ENCODE results near the gene NDRG3. TPM values are rescaled to one million over a fixed set of nuclear protein-coding genes. Genes with fewer than 3 reads are reported as not detected.

The NDRG3 gene
- total and polyA plus RNA-seq, 8 donors: 7.0 to 16.9 (median 9.1) TPM

DNA sequence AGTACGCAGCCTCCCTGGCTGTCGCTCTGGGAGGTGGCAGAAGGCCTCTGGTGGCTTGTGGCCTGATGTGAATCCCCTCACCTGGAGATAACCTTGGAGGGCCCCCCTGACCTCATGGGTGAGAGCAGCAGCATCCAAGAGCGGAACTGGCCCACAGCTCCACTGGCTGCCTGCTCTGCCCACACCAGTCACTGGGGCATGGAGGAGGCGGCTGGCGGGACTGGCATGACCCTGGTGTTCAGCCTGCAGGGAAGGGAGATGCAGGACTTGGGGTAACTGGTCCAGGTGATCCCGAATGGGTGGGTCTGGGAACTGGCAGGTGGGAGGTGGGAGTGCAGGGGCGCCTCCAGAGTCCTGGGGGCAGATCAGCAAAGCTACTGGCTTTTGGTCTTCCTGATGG is 38.2 kb upstream of the NDRG3 start:
- 94 to 95% methylated on average over 7 of the region's 7 CpGs for WGBS, 2 donors
- H3K9me3 ChIP-seq: no peaks in the 10 kb centered on the region
- no peak for FAIRE-seq
- intact Hi-C loops (cut with DNase I): no loop called here
- DNase-seq: no peak
- H3K27me3 ChIP-seq: no peaks in the 10 kb centered on the region
- H3K36me3 ChIP-seq: peaks cover 0 to 5% (median 0%) of the 10 kb centered on the region in 3 donors
- no peak overlapping the region for H3K27ac ChIP-seq
- no peaks in the 10 kb centered on the region for H3K4me1 ChIP-seq
- ATAC-seq: no peak
- TF ChIP-seq, protein P1, sequence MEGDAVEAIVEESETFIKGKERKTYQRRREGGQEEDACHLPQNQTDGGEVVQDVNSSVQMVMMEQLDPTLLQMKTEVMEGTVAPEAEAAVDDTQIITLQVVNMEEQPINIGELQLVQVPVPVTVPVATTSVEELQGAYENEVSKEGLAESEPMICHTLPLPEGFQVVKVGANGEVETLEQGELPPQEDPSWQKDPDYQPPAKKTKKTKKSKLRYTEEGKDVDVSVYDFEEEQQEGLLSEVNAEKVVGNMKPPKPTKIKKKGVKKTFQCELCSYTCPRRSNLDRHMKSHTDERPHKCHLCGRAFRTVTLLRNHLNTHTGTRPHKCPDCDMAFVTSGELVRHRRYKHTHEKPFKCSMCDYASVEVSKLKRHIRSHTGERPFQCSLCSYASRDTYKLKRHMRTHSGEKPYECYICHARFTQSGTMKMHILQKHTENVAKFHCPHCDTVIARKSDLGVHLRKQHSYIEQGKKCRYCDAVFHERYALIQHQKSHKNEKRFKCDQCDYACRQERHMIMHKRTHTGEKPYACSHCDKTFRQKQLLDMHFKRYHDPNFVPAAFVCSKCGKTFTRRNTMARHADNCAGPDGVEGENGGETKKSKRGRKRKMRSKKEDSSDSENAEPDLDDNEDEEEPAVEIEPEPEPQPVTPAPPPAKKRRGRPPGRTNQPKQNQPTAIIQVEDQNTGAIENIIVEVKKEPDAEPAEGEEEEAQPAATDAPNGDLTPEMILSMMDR (IDR thresholded peaks at IDR 0.05): no peak
- no peak overlapping the region for H3K4me3 ChIP-seq

DNA sequence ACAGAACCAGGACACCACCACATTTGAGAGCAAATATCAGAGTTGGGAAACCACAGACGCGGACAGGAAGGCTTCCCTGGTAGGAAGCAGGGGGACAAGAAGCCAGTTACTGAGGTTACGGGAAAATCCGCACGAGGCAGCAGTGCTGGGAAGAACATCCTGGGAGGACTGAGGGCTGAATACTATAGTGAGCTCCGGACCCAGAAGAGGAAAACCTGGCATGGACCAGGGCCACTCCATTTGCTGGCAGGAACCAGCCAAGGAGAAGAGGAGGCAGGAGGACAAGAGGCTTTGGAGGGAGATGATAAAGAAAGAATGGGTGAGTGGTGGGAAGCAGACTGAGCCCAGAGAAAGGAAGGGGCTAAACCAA is 33.8 kb upstream of the NDRG3 start:
- intact Hi-C loops (cut with DNase I): no loop called here
- TF ChIP-seq, protein P1 (IDR thresholded peaks at IDR 0.05): no peak
- ATAC-seq (no peak), DNase-seq (no peak), FAIRE-seq (no peak)
- Histone ChIP-seq H3K27ac (no peak overlapping the region), H3K9me3 (no peaks in the 10 kb centered on the region), H3K27me3 (no peaks in the 10 kb centered on the region), H3K4me3 (no peak overlapping the region), H3K36me3 (no peaks in the 10 kb centered on the region), H3K4me1 (no peaks in the 10 kb centered on the region)
- WGBS, 2 donors: 63 to 64% methylated on average over 6 of the region's 6 CpGs

DNA sequence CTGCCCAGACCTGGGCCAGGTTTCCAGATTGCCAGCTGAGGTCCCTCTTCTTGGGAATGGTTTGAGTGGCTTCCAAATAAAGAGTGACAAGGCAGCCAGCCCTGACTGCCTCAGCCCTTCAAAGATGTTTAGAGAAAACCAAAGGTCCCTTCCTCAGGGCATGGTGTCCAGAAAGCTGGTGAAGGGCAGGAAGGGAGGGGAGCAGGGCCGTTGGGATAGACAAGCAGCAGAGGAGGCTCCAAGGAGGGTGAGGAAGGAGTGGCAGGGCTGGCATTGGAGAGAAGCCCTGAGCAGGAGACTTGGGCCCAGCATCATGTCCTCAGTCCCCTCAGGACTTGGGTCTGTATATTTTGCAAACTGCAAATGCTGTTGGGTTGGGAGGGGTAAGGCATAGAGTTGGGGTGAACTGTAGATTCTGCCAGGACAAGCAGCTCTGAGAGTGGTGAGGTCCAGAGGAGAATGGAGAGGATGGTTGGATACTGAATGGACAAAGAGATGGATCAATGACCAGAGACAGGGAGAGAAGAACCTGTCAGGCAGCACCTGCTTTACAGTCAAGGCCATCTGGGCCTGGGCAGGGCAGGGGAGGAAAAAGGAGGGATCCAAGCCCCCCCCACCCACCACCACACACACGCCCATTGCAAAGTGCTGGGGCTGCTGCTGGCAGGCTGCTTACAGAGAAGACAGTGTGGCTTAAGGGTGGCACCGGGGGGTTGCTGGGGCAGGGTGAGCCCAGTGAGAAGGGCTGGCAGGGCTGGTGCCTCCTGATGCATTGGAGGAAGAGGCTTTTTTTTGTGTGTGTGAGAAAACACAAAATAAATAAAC is 33.2 kb upstream of the NDRG3 start:
- no peak overlapping the region for H3K27ac ChIP-seq
- WGBS, 2 donors: 41 to 48% methylated on average over 3 of the region's 3 CpGs
- DNase-seq: no peak

DNA sequence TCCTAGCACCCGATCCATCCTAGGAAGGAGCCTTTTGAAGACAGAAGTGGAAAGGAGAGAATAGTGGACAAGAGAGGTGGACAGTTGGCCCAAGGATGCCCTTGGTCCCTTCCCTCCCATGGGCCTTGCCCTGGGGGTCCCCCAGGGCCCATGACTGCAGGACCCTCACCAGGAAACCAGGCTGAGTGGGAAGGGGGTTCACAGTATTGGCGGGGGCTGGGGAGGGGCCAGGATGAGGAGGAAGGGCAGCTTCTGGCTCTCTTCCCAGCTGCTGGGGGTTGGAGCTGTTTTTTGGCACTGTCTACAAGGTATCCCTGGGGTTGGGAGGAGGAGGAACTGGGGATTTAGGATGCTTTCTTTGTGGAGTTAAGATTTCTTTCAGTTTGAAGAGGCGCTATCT is 31.7 kb upstream of the NDRG3 start:
- TF ChIP-seq, protein P1 (IDR thresholded peaks at IDR 0.05): no peak
- ATAC-seq: no peak
- no peaks in the 10 kb centered on the region for H3K27me3 ChIP-seq
- H3K27ac ChIP-seq: no peak overlapping the region
- 77 to 82% methylated on average over 2 to 3 of the region's 3 CpGs for WGBS, 2 donors
- no peak for DNase-seq
- no peak overlapping the region for H3K4me3 ChIP-seq
- intact Hi-C loops (cut with DNase I): no loop called here
- no peak for FAIRE-seq
- H3K4me1 ChIP-seq: no peaks in the 10 kb centered on the region
- no peaks in the 10 kb centered on the region for H3K9me3 ChIP-seq
- H3K36me3 ChIP-seq: no peaks in the 10 kb centered on the region

More for the DNA sequence above, 33.2 kb upstream of the NDRG3 start:
- TF ChIP-seq, protein P1 (IDR thresholded peaks at IDR 0.05): no peak
- H3K36me3 ChIP-seq: no peaks in the 10 kb centered on the region
- intact Hi-C loops (cut with DNase I): no loop called here
- ATAC-seq (no peak), FAIRE-seq (no peak)
- no peak overlapping the region for H3K4me3 ChIP-seq
- no peaks in the 10 kb centered on the region for H3K27me3 ChIP-seq
- H3K4me1 ChIP-seq: no peaks in the 10 kb centered on the region
- H3K9me3 ChIP-seq: no peaks in the 10 kb centered on the region

DNA sequence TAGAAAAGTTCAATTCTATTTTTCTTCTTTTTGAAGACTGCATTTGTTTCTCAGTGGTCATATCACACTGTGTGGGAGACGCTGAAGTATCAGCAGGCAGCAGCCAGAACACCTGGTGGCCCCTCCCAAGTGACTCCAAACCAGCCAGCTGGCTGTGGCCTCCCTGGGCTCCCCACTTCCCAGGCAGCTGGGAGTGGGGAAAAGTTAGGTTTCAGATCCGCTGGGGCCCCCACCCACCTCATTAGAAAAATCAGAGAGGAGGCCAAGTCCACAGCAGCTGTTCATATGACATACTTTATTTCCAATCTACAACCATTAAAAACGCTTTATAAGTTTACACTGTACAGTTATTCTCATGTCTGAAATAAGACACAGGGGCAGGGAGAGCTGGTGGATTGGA is 31.3 kb upstream of the NDRG3 start:
- no peaks in the 10 kb centered on the region for H3K27me3 ChIP-seq
- FAIRE-seq (no peak), ATAC-seq (no peak), DNase-seq (no peak)
- H3K27ac ChIP-seq: no peak overlapping the region
- H3K9me3 ChIP-seq: no peaks in the 10 kb centered on the region
- intact Hi-C loops (cut with DNase I): no loop called here
- TF ChIP-seq, protein P1 (IDR thresholded peaks at IDR 0.05): no peak
- no peaks in the 10 kb centered on the region for H3K36me3 ChIP-seq
- no peak overlapping the region for H3K4me3 ChIP-seq
- H3K4me1 ChIP-seq: no peaks in the 10 kb centered on the region
- WGBS, 2 donors: 63 to 68% methylated on average over 3 of the region's 3 CpGs

Measured in pancreas (tissue), 10 donors.